HCT116 (cell line): ENCODE data around the gene ZNF808.

ENCODE experiments used
- CEBPB ChIP-seq: IDR thresholded peaks from 2 replicates; pipeline ENCODE4 v1.6.1; 2012; ENCODE audit warnings: low read depth
- EZH2phosphoT487 ChIP-seq: fragments of 200-600 bp; IDR thresholded peaks from 2 replicates; pipeline ENCODE4 v1.6.1; 2018; ENCODE audit warnings: antibody characterized with exemption, borderline replicate concordance
- POLR2A ChIP-seq: IDR thresholded peaks from 2 replicates; pipeline ENCODE4 v1.7.0; 2011; ENCODE audit warnings: borderline replicate concordance; ENCODE audit not compliant: insufficient read depth, insufficient read length; ENCODE audit errors: extremely low read depth
- SP1 ChIP-seq: IDR thresholded peaks from 2 replicates; pipeline ENCODE4 v1.6.1; 2012; ENCODE audit warnings: low read depth

- no peak for TF ChIP-seq SP1
- TF ChIP-seq POLR2A, result no peak
- TF ChIP-seq EZH2phosphoT487, result no peak
- no peak for TF ChIP-seq CEBPB
Measured at GRCh38 chr19:52492201-52492993, 35.1 kb upstream of the ZNF808 start.
